GM12873 (cell line): Measurements from ENCODE around the gene SEPTIN11.

Experiments
- CTCF ChIP-seq: IDR thresholded peaks from 2 replicates; pipeline ENCODE4 v1.5.1; 2012; ENCODE audit warnings: low read depth, mild to moderate bottlenecking, moderate library complexity, low read length, control low read depth; ENCODE audit not compliant: insufficient read depth; ENCODE audit errors: missing control alignments

Gene SEPTIN11

GRCh38 chr4:76998251-76998901, 48.8 kb downstream of the SEPTIN11 start:
- no peak for TF ChIP-seq CTCF
